GM10248 (cell line): ENCODE results near the gene PRR9.

Experiments used
- CTCF ChIA-PET: fragments of 300-600 bp; sonication (Branson Sonifier 250); formaldehyde crosslinking; extraction: SDS; loops from one replicate; lab custom pipeline; 2021; ENCODE audit warnings: antibody characterized with exemption; lab: Yijun Ruan, JAX
- POLR2A ChIA-PET: fragments of 350-650 bp; sonication (Branson Sonifier 250); formaldehyde crosslinking; extraction: SDS; loops from one replicate; lab custom pipeline; 2020; ENCODE audit warnings: antibody characterized with exemption; lab: Yijun Ruan, JAX
- DNase-seq: peaks from one replicate; pipeline ENCODE4 v3.0.0; 2012; ENCODE audit errors: extremely low spot score
- CTCF ChIP-seq: IDR thresholded peaks from 2 replicates; pipeline ENCODE4 v1.5.1; 2012; ENCODE audit warnings: mild to moderate bottlenecking, low read depth; ENCODE audit errors: extremely low read depth, missing control alignments, control extremely low read depth

The PRR9 gene

GRCh38 chr1:153253693-153254092 lies 36.3 kb downstream of the PRR9 start:
- ChIA-PET CTCF (interaction anchor here (1.0 to 2.5 kb wide), 9 partner anchors 14 to 283 kb away, joined by 3 to 19 read pairs (median 3); partner anchors contain the start of gene SPRR4), POLR2A (no interaction called here)
- TF ChIP-seq CTCF: no peak
- DNase-seq: no peak

GRCh38 chr1:153259387-153259786 lies 42.0 kb downstream of the PRR9 start, which contains the start of gene LORICRIN:
LORICRIN (plus strand) TSS chr1:153259687; CDS start chr1:153260950, 1,263 bp downstream.
- ChIA-PET CTCF (interaction anchor here (0.6 to 1.5 kb wide), 7 partner anchors 12 to 390 kb away, joined by 3 to 4 read pairs (median 3); no protein-coding TSS in a partner anchor), POLR2A (no interaction called here)
- no peak for DNase-seq
- TF ChIP-seq CTCF: no peak

GRCh38 chr1:153260585-153261280 lies 43.3 kb downstream of the PRR9 start:
- DNase-seq: peak; percentile 42
- POLR2A ChIA-PET: no interaction called here
- CTCF ChIA-PET: interaction anchor here (1.2 to 2.0 kb wide), 3 partner anchors 8 to 24 kb away, joined by 3 to 5 read pairs (median 3); no protein-coding TSS in a partner anchor
- TF ChIP-seq CTCF: no peak

- no peak for DNase-seq
- CTCF ChIA-PET: interaction anchor here (0.7 to 2.0 kb wide), 4 partner anchors 9 to 91 kb away, joined by 3 to 5 read pairs (median 3); no protein-coding TSS in a partner anchor
- POLR2A ChIA-PET: no interaction called here
- TF ChIP-seq CTCF: no peak
Measured at GRCh38 chr1:153261281-153262069, 44.1 kb downstream of the PRR9 start.

- TF ChIP-seq CTCF: no peak
- ChIA-PET CTCF (interaction anchor here (0.7 to 2.0 kb wide), 5 partner anchors 10 to 91 kb away, joined by 3 to 5 read pairs (median 3); no protein-coding TSS in a partner anchor), POLR2A (no interaction called here)
- no peak for DNase-seq
Measured at GRCh38 chr1:153262070-153262366, 44.6 kb downstream of the PRR9 start.

GRCh38 chr1:153262462-153263157 lies 45.2 kb downstream of the PRR9 start:
- ChIA-PET POLR2A (no interaction called here), CTCF (interaction anchor here (0.7 to 2.0 kb wide), 6 partner anchors 10 to 392 kb away, joined by 3 to 5 read pairs (median 3); no protein-coding TSS in a partner anchor)
- TF ChIP-seq CTCF: no peak
- DNase-seq: peak; percentile 40
